ENCODE measurements around the gene GP1BA.
"Not testable (repeated sequence)": the region's sequence is repeated elsewhere in the genome, so short reads cannot be mapped to it uniquely, and the experiment has no call there.

Gene GP1BA

GRCh38 chr17:4901648-4902344, 30.3 kb upstream of the GP1BA start:
- peak; percentile 22 for DNase-seq (ENCODE audit: low read depth)

GRCh38 chr17:4902540-4902939, 29.5 kb upstream of the GP1BA start:
- no peak for DNase-seq (ENCODE audit: low read depth)

- peak; percentile 35 for DNase-seq (ENCODE audit: low read depth)
Observed at GRCh38 chr17:4903051-4903818, 28.8 kb upstream of the GP1BA start, which contains the start of gene CHRNE. Gene CHRNE, minus strand, starts transcription at chr17:4903098. Its CDS starts 35 bp downstream, at chr17:4903063.

- not testable (repeated sequence) for DNase-seq (ENCODE audit: low read depth)
Observed at GRCh38 chr17:4906642-4907041, 25.4 kb upstream of the GP1BA start.

GRCh38 chr17:4908301-4908700, 23.8 kb upstream of the GP1BA start:
- no peak for DNase-seq (ENCODE audit: low read depth)

GRCh38 chr17:4908711-4909496, 23.2 kb upstream of the GP1BA start:
- peak; percentile 89 for DNase-seq (ENCODE audit: low read depth)

- no peak for DNase-seq (ENCODE audit: low read depth)
Observed at GRCh38 chr17:4913994-4914393, 18.1 kb upstream of the GP1BA start.

- DNase-seq (ENCODE audit: low read depth) = not testable (repeated sequence)
Observed at GRCh38 chr17:4914551-4914950, 17.5 kb upstream of the GP1BA start.

GRCh38 chr17:4919511-4920047, 12.5 kb upstream of the GP1BA start:
- no peak for DNase-seq (ENCODE audit: low read depth)

- DNase-seq (ENCODE audit: low read depth) = no peak
Observed at GRCh38 chr17:4920351-4921048, 11.6 kb upstream of the GP1BA start.

- DNase-seq (ENCODE audit: low read depth) = no peak
Observed at GRCh38 chr17:4921320-4921719, 10.8 kb upstream of the GP1BA start.

GRCh38 chr17:4926577-4927335, 5.3 kb upstream of the GP1BA start:
- not testable (repeated sequence) for DNase-seq (ENCODE audit: low read depth)

- no peak for DNase-seq (ENCODE audit: low read depth)
Observed at GRCh38 chr17:4928881-4929280, 3.2 kb upstream of the GP1BA start.

GRCh38 chr17:4932756-4933155, 679 bp downstream of the GP1BA start:
- DNase-seq (ENCODE audit: low read depth) = no peak

- no peak for DNase-seq (ENCODE audit: low read depth)
Observed at GRCh38 chr17:4933646-4934045, 1.6 kb downstream of the GP1BA start.

GRCh38 chr17:4934173-4934979, 2.3 kb downstream of the GP1BA start:
- DNase-seq (ENCODE audit: low read depth) = no peak

- DNase-seq (ENCODE audit: low read depth) = no peak
Observed at GRCh38 chr17:4935650-4936049, 3.6 kb downstream of the GP1BA start.

GRCh38 chr17:4936436-4936835, 4.4 kb downstream of the GP1BA start:
- DNase-seq (ENCODE audit: low read depth) = no peak

- DNase-seq (ENCODE audit: low read depth) = no peak
Observed at GRCh38 chr17:4937553-4937952, 5.5 kb downstream of the GP1BA start.

- DNase-seq (ENCODE audit: low read depth) = no peak
Observed at GRCh38 chr17:4938069-4938491, 6.0 kb downstream of the GP1BA start.

Measured in stromal cell of bone marrow (primary cell).